ENCODE data around the gene SRSF1. TPM values are rescaled to one million over a fixed set of nuclear protein-coding genes. Genes with fewer than 3 reads are reported as not detected.

Gene SRSF1
- total RNA-seq, 1 experiment from 2014 or later: 434 TPM

DNA sequence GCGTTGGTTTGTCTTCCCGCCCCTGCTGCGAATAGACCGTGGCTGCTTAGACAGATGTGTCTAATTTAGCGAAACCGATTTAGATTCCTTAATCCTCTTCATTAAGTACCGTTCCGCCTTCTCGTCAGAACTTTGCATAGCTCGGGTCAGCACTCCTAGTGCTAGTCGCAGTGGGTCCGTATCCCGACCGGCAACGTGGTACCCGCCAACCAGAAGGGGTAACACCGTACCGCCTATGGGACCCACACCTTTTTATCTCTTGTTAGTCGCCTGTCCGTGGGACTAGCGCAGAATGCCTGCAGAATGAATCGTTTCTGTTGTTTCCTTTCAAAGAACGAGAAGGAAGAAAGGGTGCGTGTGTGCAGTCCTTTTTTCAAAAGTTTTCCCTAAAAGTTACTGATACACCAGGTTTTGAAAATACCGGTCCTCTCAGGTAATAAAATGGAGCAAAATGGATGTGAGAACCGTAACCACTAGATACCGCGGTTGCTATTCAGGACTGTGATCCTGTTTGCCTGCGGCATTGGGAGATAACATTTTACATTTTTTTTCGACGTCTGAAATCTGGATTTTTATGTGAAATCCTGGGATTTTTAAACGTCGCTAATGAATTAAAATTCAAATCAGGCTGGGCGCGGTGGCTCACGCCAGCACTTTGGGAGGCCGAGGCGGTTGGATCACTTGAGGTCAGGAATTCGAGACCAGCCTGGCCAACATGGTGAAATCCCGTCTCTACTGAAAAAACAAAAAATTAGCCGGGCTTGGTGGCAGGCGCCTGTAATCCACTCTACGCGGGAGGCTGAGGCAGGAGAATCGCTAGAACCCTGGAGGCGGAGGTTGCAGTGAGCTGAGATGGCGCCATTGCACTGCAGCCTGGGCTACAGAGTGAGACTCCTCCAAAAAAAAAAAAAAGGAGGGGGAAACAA is 998 bp upstream of the SRSF1 start (continued):
- TF ChIP-seq, protein P1, sequence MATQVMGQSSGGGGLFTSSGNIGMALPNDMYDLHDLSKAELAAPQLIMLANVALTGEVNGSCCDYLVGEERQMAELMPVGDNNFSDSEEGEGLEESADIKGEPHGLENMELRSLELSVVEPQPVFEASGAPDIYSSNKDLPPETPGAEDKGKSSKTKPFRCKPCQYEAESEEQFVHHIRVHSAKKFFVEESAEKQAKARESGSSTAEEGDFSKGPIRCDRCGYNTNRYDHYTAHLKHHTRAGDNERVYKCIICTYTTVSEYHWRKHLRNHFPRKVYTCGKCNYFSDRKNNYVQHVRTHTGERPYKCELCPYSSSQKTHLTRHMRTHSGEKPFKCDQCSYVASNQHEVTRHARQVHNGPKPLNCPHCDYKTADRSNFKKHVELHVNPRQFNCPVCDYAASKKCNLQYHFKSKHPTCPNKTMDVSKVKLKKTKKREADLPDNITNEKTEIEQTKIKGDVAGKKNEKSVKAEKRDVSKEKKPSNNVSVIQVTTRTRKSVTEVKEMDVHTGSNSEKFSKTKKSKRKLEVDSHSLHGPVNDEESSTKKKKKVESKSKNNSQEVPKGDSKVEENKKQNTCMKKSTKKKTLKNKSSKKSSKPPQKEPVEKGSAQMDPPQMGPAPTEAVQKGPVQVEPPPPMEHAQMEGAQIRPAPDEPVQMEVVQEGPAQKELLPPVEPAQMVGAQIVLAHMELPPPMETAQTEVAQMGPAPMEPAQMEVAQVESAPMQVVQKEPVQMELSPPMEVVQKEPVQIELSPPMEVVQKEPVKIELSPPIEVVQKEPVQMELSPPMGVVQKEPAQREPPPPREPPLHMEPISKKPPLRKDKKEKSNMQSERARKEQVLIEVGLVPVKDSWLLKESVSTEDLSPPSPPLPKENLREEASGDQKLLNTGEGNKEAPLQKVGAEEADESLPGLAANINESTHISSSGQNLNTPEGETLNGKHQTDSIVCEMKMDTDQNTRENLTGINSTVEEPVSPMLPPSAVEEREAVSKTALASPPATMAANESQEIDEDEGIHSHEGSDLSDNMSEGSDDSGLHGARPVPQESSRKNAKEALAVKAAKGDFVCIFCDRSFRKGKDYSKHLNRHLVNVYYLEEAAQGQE (IDR thresholded peaks at IDR 0.05; ENCODE audit: low read depth): no peak
- TF ChIP-seq, protein P2, sequence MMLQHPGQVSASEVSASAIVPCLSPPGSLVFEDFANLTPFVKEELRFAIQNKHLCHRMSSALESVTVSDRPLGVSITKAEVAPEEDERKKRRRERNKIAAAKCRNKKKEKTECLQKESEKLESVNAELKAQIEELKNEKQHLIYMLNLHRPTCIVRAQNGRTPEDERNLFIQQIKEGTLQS (IDR thresholded peaks at IDR 0.05): no peak
- no peak for TF ChIP-seq CEBPB (IDR thresholded peaks at IDR 0.05; ENCODE audit: low read depth)
- 0 out of 2 replicates have a peak, but pooled peaks have one; percentile 9 for TF ChIP-seq JUND (IDR thresholded peaks at IDR 0.05)

GRCh38 chr17:58006560-58006923 is 504 bp downstream of the SRSF1 start:
- DNase-seq (ENCODE audit: low read depth, low spot score): peak; percentile 49
- peak overlapping the region; percentile 88 to 94 for H3K4me3 ChIP-seq (replicated peaks in 1 of 2; ENCODE audit: low read depth in 1 of 2, low read length in 2 of 2)
- intact Hi-C loops (cut with micrococcal nuclease): no loop called here
- POLR2A ChIA-PET: interaction anchor here (0.7 to 2.5 kb wide), 20 partner anchors 10 to 156 kb away, joined by 3 to 33 read pairs (median 5); partner anchors contain the start of genes DYNLL2 and MRPS23
- peaks cover 39% of the 10 kb centered on the region for H4K20me1 ChIP-seq (ENCODE audit: insufficient read depth)
- peaks cover 24 to 41% of the 10 kb centered on the region in 2 experiments for H3K4me1 ChIP-seq (ENCODE audit: control insufficient read depth in 1 of 2, insufficient read depth in 2 of 2, low read length in 2 of 2)
- H3K9me3 ChIP-seq (ENCODE audit: control insufficient read depth in 1 of 2, insufficient read depth in 1 of 2, low read depth in 1 of 2, low read length in 2 of 2): no peaks in the 10 kb centered on the region
- H3K9ac ChIP-seq (ENCODE audit: low read length): peak overlapping the region; percentile 96
- H2AFZ ChIP-seq (ENCODE audit: low read depth, low read length, poor library complexity, severe bottlenecking): no peak overlapping the region
- peaks cover 39 to 47% of the 10 kb centered on the region in 2 experiments for H3K36me3 ChIP-seq (ENCODE audit: control insufficient read depth in 1 of 2, insufficient read depth in 2 of 2, low read length in 2 of 2)
- TSS peak; percentile 56 for BruUV-seq (replicated peaks)
- no peaks in the 10 kb centered on the region for H3K27me3 ChIP-seq (ENCODE audit: insufficient read depth, low read length)
- ATAC-seq: peak; percentile 55
- RAD21 ChIA-PET (ENCODE audit: low non-redundant PET in 1 of 2, low total read pairs in 2 of 2, uncharacterized antibody in 2 of 2, unreplicated experiment in 2 of 2): interaction anchor here (0.7 to 1.6 kb wide), 3 partner anchors 79 to 166 kb away, joined by 3 to 8 read pairs (median 5); no protein-coding TSS in a partner anchor
- H3K79me2 ChIP-seq (ENCODE audit: insufficient read depth, low read length): peaks cover 55% of the 10 kb centered on the region
- peak overlapping the region; percentile 100 for H3K27ac ChIP-seq (ENCODE audit: low read depth, low read length)
- CTCF ChIA-PET: interaction anchor here (1.2 to 2.4 kb wide), 5 partner anchors 7 to 223 kb away, joined by 3 to 11 read pairs (median 5); partner anchors contain the start of gene MRPS23
- peak overlapping the region; percentile 82 for H3K4me2 ChIP-seq (ENCODE audit: low read length)
- no peaks in the 10 kb centered on the region for H3K9me2 ChIP-seq (ENCODE audit: insufficient read depth)
- TF ChIP-seq, protein P3, sequence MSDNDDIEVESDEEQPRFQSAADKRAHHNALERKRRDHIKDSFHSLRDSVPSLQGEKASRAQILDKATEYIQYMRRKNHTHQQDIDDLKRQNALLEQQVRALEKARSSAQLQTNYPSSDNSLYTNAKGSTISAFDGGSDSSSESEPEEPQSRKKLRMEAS (IDR thresholded peaks at IDR 0.05): peak; percentile 80
- TF ChIP-seq, protein P2 (IDR thresholded peaks at IDR 0.05): no peak
- TF ChIP-seq POLR2AphosphoS5 (IDR thresholded peaks at IDR 0.05; ENCODE audit: low read depth, low read length) (0 out of 2 replicates have a peak, but pooled peaks have one; percentile 23), ZFX (IDR thresholded peaks at IDR 0.05) (peak; percentile 95; the same call in 1 of the 2 replicates), SRF (IDR thresholded peaks at IDR 0.05; ENCODE audit: low read depth) (no peak)
- TF ChIP-seq, protein P4, sequence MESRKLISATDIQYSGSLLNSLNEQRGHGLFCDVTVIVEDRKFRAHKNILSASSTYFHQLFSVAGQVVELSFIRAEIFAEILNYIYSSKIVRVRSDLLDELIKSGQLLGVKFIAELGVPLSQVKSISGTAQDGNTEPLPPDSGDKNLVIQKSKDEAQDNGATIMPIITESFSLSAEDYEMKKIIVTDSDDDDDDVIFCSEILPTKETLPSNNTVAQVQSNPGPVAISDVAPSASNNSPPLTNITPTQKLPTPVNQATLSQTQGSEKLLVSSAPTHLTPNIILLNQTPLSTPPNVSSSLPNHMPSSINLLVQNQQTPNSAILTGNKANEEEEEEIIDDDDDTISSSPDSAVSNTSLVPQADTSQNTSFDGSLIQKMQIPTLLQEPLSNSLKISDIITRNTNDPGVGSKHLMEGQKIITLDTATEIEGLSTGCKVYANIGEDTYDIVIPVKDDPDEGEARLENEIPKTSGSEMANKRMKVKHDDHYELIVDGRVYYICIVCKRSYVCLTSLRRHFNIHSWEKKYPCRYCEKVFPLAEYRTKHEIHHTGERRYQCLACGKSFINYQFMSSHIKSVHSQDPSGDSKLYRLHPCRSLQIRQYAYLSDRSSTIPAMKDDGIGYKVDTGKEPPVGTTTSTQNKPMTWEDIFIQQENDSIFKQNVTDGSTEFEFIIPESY (IDR thresholded peaks at IDR 0.05; ENCODE audit: extremely low read depth, insufficient replicate concordance, low read length): peak; percentile 4
